ENCODE results near the gene ATG16L1.

ATG16L1 gene

GRCh38 chr2:233339427-233339826, 88.0 kb downstream of the ATG16L1 start:
- peak overlapping the region; percentile 35 to 73 (median 55); a peak in 21 of 22 replicates for H3K4me2 ChIP-seq

DNA sequence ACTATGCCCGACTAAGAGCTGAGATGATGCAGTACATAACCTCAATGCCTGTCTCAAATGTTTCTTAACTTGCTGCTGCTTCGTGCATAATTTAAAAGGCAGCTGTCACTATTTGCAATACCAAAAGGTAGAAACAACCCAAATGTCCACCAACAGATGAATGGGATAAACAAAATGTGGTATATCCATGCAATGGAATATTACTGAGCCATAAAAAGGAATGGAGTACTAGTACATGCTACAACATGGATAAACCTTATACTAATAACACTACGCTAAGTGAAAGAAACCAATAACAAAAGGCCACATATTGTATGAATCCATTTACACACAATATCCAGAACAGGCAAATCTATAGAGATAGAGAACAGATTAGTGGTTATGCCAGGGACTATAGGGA, 89.8 kb downstream of the ATG16L1 start:
- TF ChIP-seq Cebpa-rat (IDR thresholded peaks at IDR 0.05) = no peak
- H3K27ac ChIP-seq = no peak overlapping the region; a peak in 1 of 22 replicates
- H3K4me1 ChIP-seq = peaks cover 20 to 58% (median 50%) of the 10 kb centered on the region in 10 experiments
- no peaks in the 10 kb centered on the region for H3K27me3 ChIP-seq
- H3K9ac ChIP-seq = no peak overlapping the region
- H3K4me3 ChIP-seq = no peak overlapping the region
- H4K20me1 ChIP-seq = no peaks in the 10 kb centered on the region
- H3K9me3 ChIP-seq (replicated peaks in 1 of 11) = peaks cover 0 to 11% (median 9%) of the 10 kb centered on the region in 11 experiments; a peak in 16 of 22 replicates
- H3K4me2 ChIP-seq = no peak overlapping the region; a peak in 2 of 22 replicates
- no peaks in the 10 kb centered on the region; a peak in 1 of 22 replicates for H3K36me3 ChIP-seq

More at GRCh38 chr2:233339427-233339826, 88.0 kb downstream of the ATG16L1 start:
- Histone ChIP-seq H3K27ac (no peak overlapping the region), H4K20me1 (no peaks in the 10 kb centered on the region), H3K27me3 (no peaks in the 10 kb centered on the region), H3K9ac (no peak overlapping the region), H3K9me3 (replicated peaks in 1 of 11) (peaks cover 0 to 14% (median 9%) of the 10 kb centered on the region in 11 experiments; a peak in 16 of 22 replicates), H3K4me1 (peaks cover 27 to 65% (median 58%) of the 10 kb centered on the region in 10 experiments), H3K36me3 (no peaks in the 10 kb centered on the region; a peak in 1 of 22 replicates), H3K4me3 (no peak overlapping the region)
- no peak for TF ChIP-seq Cebpa-rat (IDR thresholded peaks at IDR 0.05)

DNA sequence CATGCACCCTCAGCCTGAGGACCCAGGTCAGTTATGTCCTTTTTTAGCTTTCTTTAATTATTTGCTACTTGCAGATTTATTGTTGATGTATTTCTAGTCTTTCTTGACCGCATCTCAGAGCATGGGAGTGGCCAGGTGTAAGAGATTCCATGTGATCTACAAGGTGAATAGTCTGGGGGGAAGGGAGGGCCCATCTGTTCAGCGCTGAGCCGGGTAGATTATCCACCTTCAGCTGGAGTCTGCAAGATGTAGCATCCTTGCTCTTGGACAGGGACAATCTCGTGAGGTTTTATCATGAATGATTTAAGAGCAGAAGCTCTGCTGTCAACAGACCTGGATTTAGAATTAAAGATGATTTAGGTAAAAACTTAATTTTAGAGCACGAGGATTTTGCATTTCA, 90.8 kb downstream of the ATG16L1 start:
- TF ChIP-seq Cebpa-rat (IDR thresholded peaks at IDR 0.05) = no peak

GRCh38 chr2:233343171-233343705, 91.8 kb downstream of the ATG16L1 start:
- H3K36me3 ChIP-seq = no peaks in the 10 kb centered on the region; a peak in 1 of 22 replicates
- no peak overlapping the region; a peak in 1 of 22 replicates for H3K27ac ChIP-seq
- H3K27me3 ChIP-seq = no peaks in the 10 kb centered on the region
- no peak overlapping the region for H3K9ac ChIP-seq
- H3K4me1 ChIP-seq = peaks cover 34 to 59% (median 51%) of the 10 kb centered on the region in 10 experiments
- H3K9me3 ChIP-seq (replicated peaks in 1 of 11) = peaks cover 0 to 11% (median 9%) of the 10 kb centered on the region in 11 experiments; a peak in 16 of 22 replicates
- H4K20me1 ChIP-seq = no peaks in the 10 kb centered on the region
- H3K4me2 ChIP-seq = no peak overlapping the region; a peak in 1 of 22 replicates
- H3K4me3 ChIP-seq = no peak overlapping the region
- peak in 1 of 11 experiments; percentile 31; a peak in 1 of 22 replicates for TF ChIP-seq Cebpa-rat (IDR thresholded peaks at IDR 0.05)

More for the DNA sequence above, 90.8 kb downstream of the ATG16L1 start:
- Histone ChIP-seq H3K4me3 (no peak overlapping the region), H3K36me3 (no peaks in the 10 kb centered on the region; a peak in 1 of 22 replicates), H3K27ac (peak overlapping the region in 1 of 11 experiments; percentile 33; a peak in 3 of 22 replicates), H3K9ac (no peak overlapping the region), H4K20me1 (no peaks in the 10 kb centered on the region), H3K27me3 (no peaks in the 10 kb centered on the region), H3K9me3 (replicated peaks in 1 of 11) (peaks cover 0 to 11% (median 9%) of the 10 kb centered on the region in 11 experiments; a peak in 16 of 22 replicates), H3K4me2 (peak overlapping the region in 8 of 11 experiments; percentile 17 to 57 (median 26); a peak in 12 of 22 replicates), H3K4me1 (peaks cover 30 to 59% (median 51%) of the 10 kb centered on the region in 10 experiments)
